Natural killer cell treated with Interleukin-12 subunit alpha and Interleukin-12 subunit beta and Interleukin-15 and Interleukin-18, amount 100 ng/mL, for 72 hours (primary cell): ENCODE data around the gene MYO1C. TPM values are rescaled to one million over a fixed set of nuclear protein-coding genes. Genes with fewer than 3 reads are reported as not detected.
"Not testable (repeated sequence)": the region's sequence is repeated elsewhere in the genome, so short reads cannot be mapped to it uniquely, and the experiment has no call there.

Experiments used
- ATAC-seq, 2 donors: fragments of 150-1000 bp; cut with Tn5 transposase in 1 of 2; sonication (Bioruptor Pico), chemical (Tn5 transposase) in 1 of 2; 2 replicates each; pipeline ENCODE4 v1.10.0; 2021
- DNase-seq: peaks from one replicate; pipeline ENCODE4 v3.0.0; 2022; ENCODE audit warnings: low spot score
- H3K27ac Mint-ChIP-seq, 2 donors: 1 replicate in 1 of 2; 2 replicates in 1 of 2; pipeline ENCODE4 v1.8.0; 2022; ENCODE audit warnings: mixed read lengths in 2 of 2, mild to moderate bottlenecking in 1 of 2, moderate library complexity in 1 of 2
- H3K27me3 Mint-ChIP-seq, 2 donors: 1 replicate in 1 of 2; 2 replicates in 1 of 2; pipeline ENCODE4 v1.8.0; 2022; ENCODE audit warnings: mixed read lengths in 2 of 2
- H3K36me3 Mint-ChIP-seq: one replicate; pipeline ENCODE4 v1.8.0; 2022; ENCODE audit warnings: mixed read lengths
- H3K4me1 Mint-ChIP-seq, 2 donors: 1 replicate in 1 of 2; 2 replicates in 1 of 2; pipeline ENCODE4 v1.8.0; 2022; ENCODE audit warnings: low read depth in 2 of 2, mixed read lengths in 2 of 2, mild to moderate bottlenecking in 1 of 2
- H3K4me3 Mint-ChIP-seq: one replicate; pipeline ENCODE4 v1.8.0; 2022; ENCODE audit warnings: mixed read lengths
- H3K9me3 Mint-ChIP-seq: 2 replicates; pipeline ENCODE4 v1.8.0; 2022; ENCODE audit warnings: mixed read lengths
- total RNA-seq, 2 donors: library from RNA; stranded (reverse); gene quantifications; one replicate each; pipeline ENCODE4 v1.2.3, GENCODE V29; 2022

Gene MYO1C
- total RNA-seq, 2 donors from 2014 or later: 16.8 to 54.5 TPM

GRCh38 chr17:1455797-1456599, 36.5 kb downstream of the MYO1C start, which contains the start of gene CRK:
CRK (minus strand) TSS chr17:1456232; CDS start chr17:1456117, 115 bp downstream.
- Mint-ChIP-seq H3K36me3 (no peaks in the 10 kb centered on the region), H3K4me3 (peak within 1 kb of the TSS; percentile 92), H3K4me1 (peaks cover 26 to 29% of the 10 kb centered on the region in 2 donors), H3K9me3 (no peaks in the 10 kb centered on the region), H3K27me3 (peaks cover 8 to 10% of the 10 kb centered on the region in 2 donors), H3K27ac (peak within 1 kb of the TSS; percentile 55 to 82)
- DNase-seq (peak; percentile 99), ATAC-seq (peak; percentile 98 to 99)

- Mint-ChIP-seq H3K27ac (peak overlapping the region; percentile 40 to 82), H3K4me1 (peaks cover 26 to 29% of the 10 kb centered on the region in 2 donors), H3K9me3 (no peaks in the 10 kb centered on the region), H3K27me3 (peaks cover 8 to 10% of the 10 kb centered on the region in 2 donors), H3K36me3 (no peaks in the 10 kb centered on the region), H3K4me3 (peak overlapping the region; percentile 92)
- DNase-seq (peak; percentile 67), ATAC-seq (peak; percentile 26 to 47)
Measured at GRCh38 chr17:1455291-1455796, 37.1 kb downstream of the MYO1C start.

- ATAC-seq (no peak), DNase-seq (no peak)
- Mint-ChIP-seq H3K9me3 (no peaks in the 10 kb centered on the region), H3K4me1 (peaks cover 27 to 29% of the 10 kb centered on the region in 2 donors), H3K27ac (peak overlapping the region; percentile 40 to 82), H3K27me3 (peaks cover 2 to 5% of the 10 kb centered on the region in 2 donors), H3K4me3 (peak overlapping the region; percentile 92), H3K36me3 (no peaks in the 10 kb centered on the region)
Measured at GRCh38 chr17:1454541-1454940, 37.9 kb downstream of the MYO1C start.

GRCh38 chr17:1453694-1454093, 38.8 kb downstream of the MYO1C start:
- not testable (repeated sequence) for ATAC-seq, H3K36me3 Mint-ChIP-seq, H3K9me3 Mint-ChIP-seq, DNase-seq, H3K27me3 Mint-ChIP-seq, H3K27ac Mint-ChIP-seq
- Mint-ChIP-seq H3K4me1 (peaks cover 36 to 37% of the 10 kb centered on the region in 2 donors), H3K4me3 (peak overlapping the region; percentile 92)

GRCh38 chr17:1452836-1453235, 39.6 kb downstream of the MYO1C start:
- Mint-ChIP-seq H3K9me3 (no peaks in the 10 kb centered on the region), H3K27me3 (peaks cover 0 to 5% of the 10 kb centered on the region in 2 donors), H3K4me3 (peak overlapping the region; percentile 27), H3K4me1 (peaks cover 36 to 37% of the 10 kb centered on the region in 2 donors), H3K36me3 (no peaks in the 10 kb centered on the region), H3K27ac (no peak overlapping the region)
- DNase-seq (no peak), ATAC-seq (no peak)

GRCh38 chr17:1450261-1450660, 42.2 kb downstream of the MYO1C start:
- not testable (repeated sequence) for H3K27ac Mint-ChIP-seq, H3K27me3 Mint-ChIP-seq, H3K9me3 Mint-ChIP-seq, DNase-seq, H3K36me3 Mint-ChIP-seq, H3K4me3 Mint-ChIP-seq, ATAC-seq
- peaks cover 34 to 43% of the 10 kb centered on the region in 2 donors for H3K4me1 Mint-ChIP-seq

- DNase-seq: no peak
- Mint-ChIP-seq H3K27ac (no peak overlapping the region), H3K9me3 (no peaks in the 10 kb centered on the region), H3K4me3 (no peak overlapping the region), H3K36me3 (no peaks in the 10 kb centered on the region), H3K4me1 (peaks cover 29 to 38% of the 10 kb centered on the region in 2 donors), H3K27me3 (no peaks in the 10 kb centered on the region)
- no peak for ATAC-seq
Measured at GRCh38 chr17:1449412-1449967, 43.0 kb downstream of the MYO1C start.

GRCh38 chr17:1447052-1447451, 45.4 kb downstream of the MYO1C start:
- Mint-ChIP-seq H3K4me1 (peaks cover 17 to 25% of the 10 kb centered on the region in 2 donors), H3K4me3 (no peak overlapping the region)

GRCh38 chr17:1446201-1446600, 46.3 kb downstream of the MYO1C start:
- peaks cover 17 to 25% of the 10 kb centered on the region in 2 donors for H3K4me1 Mint-ChIP-seq

More at GRCh38 chr17:1447052-1447451, 45.4 kb downstream of the MYO1C start:
- DNase-seq (no peak), ATAC-seq (no peak)
- Mint-ChIP-seq H3K9me3 (no peaks in the 10 kb centered on the region), H3K27me3 (no peaks in the 10 kb centered on the region), H3K27ac (peak overlapping the region in 1 of 2 donors; percentile 20), H3K36me3 (no peaks in the 10 kb centered on the region)

GRCh38 chr17:1445695-1446094, 46.8 kb downstream of the MYO1C start:
- not testable (repeated sequence) for H3K4me3 Mint-ChIP-seq, DNase-seq, ATAC-seq, H3K27me3 Mint-ChIP-seq, H3K36me3 Mint-ChIP-seq, H3K9me3 Mint-ChIP-seq
- Mint-ChIP-seq H3K4me1 (peaks cover 17 to 25% of the 10 kb centered on the region in 2 donors), H3K27ac (peak overlapping the region in 1 of 2 donors; percentile 27)

More at GRCh38 chr17:1446201-1446600, 46.3 kb downstream of the MYO1C start:
- Mint-ChIP-seq H3K9me3 (no peaks in the 10 kb centered on the region), H3K27ac (peak overlapping the region in 1 of 2 donors; percentile 27), H3K4me3 (no peak overlapping the region), H3K36me3 (no peaks in the 10 kb centered on the region), H3K27me3 (no peaks in the 10 kb centered on the region)
- DNase-seq (no peak), ATAC-seq (no peak)

- not testable (repeated sequence) for H3K36me3 Mint-ChIP-seq, ATAC-seq, DNase-seq, H3K9me3 Mint-ChIP-seq, H3K4me3 Mint-ChIP-seq, H3K27me3 Mint-ChIP-seq, H3K27ac Mint-ChIP-seq
- peaks cover 6 to 15% of the 10 kb centered on the region in 2 donors for H3K4me1 Mint-ChIP-seq
Measured at GRCh38 chr17:1442721-1443120, 49.8 kb downstream of the MYO1C start.

- H3K36me3 Mint-ChIP-seq: no peaks in the 10 kb centered on the region
- no peak overlapping the region for H3K4me3 Mint-ChIP-seq
- no peaks in the 10 kb centered on the region for H3K27me3 Mint-ChIP-seq
- H3K9me3 Mint-ChIP-seq: no peaks in the 10 kb centered on the region
- no peak overlapping the region for H3K27ac Mint-ChIP-seq
- H3K4me1 Mint-ChIP-seq: peaks cover 6 to 15% of the 10 kb centered on the region in 2 donors
- no peak for DNase-seq
- ATAC-seq: no peak
Measured at GRCh38 chr17:1442187-1442586, 50.3 kb downstream of the MYO1C start.

- Mint-ChIP-seq H3K36me3 (peaks cover under 1% of the 10 kb centered on the region), H3K4me1 (peaks cover 7 to 11% of the 10 kb centered on the region in 2 donors), H3K4me3 (no peak overlapping the region), H3K27me3 (no peaks in the 10 kb centered on the region), H3K27ac (no peak overlapping the region), H3K9me3 (no peaks in the 10 kb centered on the region)
- ATAC-seq (no peak), DNase-seq (no peak)
Measured at GRCh38 chr17:1440921-1441320, 51.6 kb downstream of the MYO1C start.

GRCh38 chr17:1438593-1439083, 53.8 kb downstream of the MYO1C start:
- Mint-ChIP-seq H3K9me3 (no peaks in the 10 kb centered on the region), H3K36me3 (peaks cover 6% of the 10 kb centered on the region), H3K27me3 (no peaks in the 10 kb centered on the region), H3K4me3 (no peak overlapping the region), H3K27ac (no peak overlapping the region), H3K4me1 (peaks cover 3 to 5% of the 10 kb centered on the region in 2 donors)
- ATAC-seq (no peak), DNase-seq (no peak)
